ENCODE data around the gene GNG7.
A peak's percentile ranks its signal among the peaks of the same experiment; 100 is the strongest.

DNA sequence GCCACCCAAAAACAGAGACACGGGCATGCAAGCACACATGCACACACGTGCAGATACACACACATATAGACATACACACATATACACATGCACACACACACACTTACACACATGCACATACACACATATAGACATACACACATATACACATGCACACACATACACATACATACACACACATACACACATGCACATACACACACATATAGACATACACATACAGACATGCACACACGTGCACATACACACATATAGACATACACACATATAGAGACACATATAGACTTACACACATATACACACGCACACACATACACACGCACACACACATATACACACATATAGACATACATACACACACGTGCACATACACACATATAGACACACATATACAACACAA lies 134.5 kb downstream of the GNG7 start:
- no peak for TF ChIP-seq BHLHE40 (IDR thresholded peaks at IDR 0.05; ENCODE audit: borderline replicate concordance)
- TF ChIP-seq L3MBTL2 (conservative IDR thresholded peaks at IDR 0.05): no peak
- TF ChIP-seq FOXA1 (IDR thresholded peaks at IDR 0.05): no peak
- no peak for TF ChIP-seq HDGF (IDR thresholded peaks at IDR 0.05; ENCODE audit: borderline replicate concordance)
- TF ChIP-seq FOXK2 (IDR thresholded peaks at IDR 0.05): no peak
- no peak for TF ChIP-seq ELF4 (IDR thresholded peaks at IDR 0.05)
- TF ChIP-seq FOXM1 (IDR thresholded peaks at IDR 0.05; ENCODE audit: borderline replicate concordance): no peak
- 0 out of 2 replicates have a peak, but pooled peaks have one; percentile 22 for TF ChIP-seq TARDBP (IDR thresholded peaks at IDR 0.05)
- no peak for TF ChIP-seq NFRKB (IDR thresholded peaks at IDR 0.05)
- TF ChIP-seq CTBP1 (IDR thresholded peaks at IDR 0.05; ENCODE audit: borderline replicate concordance): no peak
- no peak for TF ChIP-seq LEF1 (IDR thresholded peaks at IDR 0.05; ENCODE audit: borderline replicate concordance)
- TF ChIP-seq, protein P1, sequence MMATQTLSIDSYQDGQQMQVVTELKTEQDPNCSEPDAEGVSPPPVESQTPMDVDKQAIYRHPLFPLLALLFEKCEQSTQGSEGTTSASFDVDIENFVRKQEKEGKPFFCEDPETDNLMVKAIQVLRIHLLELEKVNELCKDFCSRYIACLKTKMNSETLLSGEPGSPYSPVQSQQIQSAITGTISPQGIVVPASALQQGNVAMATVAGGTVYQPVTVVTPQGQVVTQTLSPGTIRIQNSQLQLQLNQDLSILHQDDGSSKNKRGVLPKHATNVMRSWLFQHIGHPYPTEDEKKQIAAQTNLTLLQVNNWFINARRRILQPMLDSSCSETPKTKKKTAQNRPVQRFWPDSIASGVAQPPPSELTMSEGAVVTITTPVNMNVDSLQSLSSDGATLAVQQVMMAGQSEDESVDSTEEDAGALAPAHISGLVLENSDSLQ (IDR thresholded peaks at IDR 0.05): no peak
- no peak for TF ChIP-seq ARNT (IDR thresholded peaks at IDR 0.05)
- no peak for TF ChIP-seq SP1 (IDR thresholded peaks at IDR 0.05)
